BLaER1 (cell line): Measurements from ENCODE around the gene SDCCAG8.

ENCODE experiments used
- H3K27ac ChIP-seq: shearing (Covaris generic); formaldehyde crosslinking; 2 replicates; pipeline ENCODE4 v1.8.1; 2022
- H3K27me3 ChIP-seq: shearing (Covaris generic); formaldehyde crosslinking; 2 replicates; pipeline ENCODE4 v1.8.1; 2022
- H3K36me3 ChIP-seq: shearing (Covaris generic); formaldehyde crosslinking; 2 replicates; pipeline ENCODE4 v1.8.1; 2022
- H3K4me1 ChIP-seq: shearing (Covaris generic); formaldehyde crosslinking; 2 replicates; pipeline ENCODE4 v1.8.1; 2022
- H3K4me2 ChIP-seq: shearing (Covaris generic); formaldehyde crosslinking; 2 replicates; pipeline ENCODE4 v1.8.1; 2022
- H3K4me3 ChIP-seq: shearing (Covaris generic); formaldehyde crosslinking; 2 replicates; pipeline ENCODE4 v1.8.1; 2022
- H3K9ac ChIP-seq: shearing (Covaris generic); formaldehyde crosslinking; 2 replicates; pipeline ENCODE4 v1.8.1; 2022
- H3K9me3 ChIP-seq: shearing (Covaris generic); formaldehyde crosslinking; 2 replicates; pipeline ENCODE4 v1.8.1; 2022
- H4K20me1 ChIP-seq: shearing (Covaris generic); formaldehyde crosslinking; 2 replicates; pipeline ENCODE4 v1.8.1; 2022
- Cebpa-rat ChIP-seq: shearing (Covaris generic); IDR thresholded peaks from 2 replicates; pipeline ENCODE4 v1.8.1; 2022

The SDCCAG8 gene

GRCh38 chr1:243364866-243365265 lies 109.0 kb downstream of the SDCCAG8 start:
- no peaks in the 10 kb centered on the region for H3K4me1 ChIP-seq
- no peak overlapping the region for H3K27ac ChIP-seq
- TF ChIP-seq Cebpa-rat: no peak
- no peak overlapping the region for H3K4me2 ChIP-seq
- 0 out of 2 replicates have a peak, but pooled peaks cover 3% of the 10 kb centered on the region for H3K36me3 ChIP-seq
- H3K9me3 ChIP-seq: no peaks in the 10 kb centered on the region
- H3K27me3 ChIP-seq: no peaks in the 10 kb centered on the region
- no peak overlapping the region for H3K9ac ChIP-seq
- no peaks in the 10 kb centered on the region for H4K20me1 ChIP-seq
- H3K4me3 ChIP-seq: no peak overlapping the region

DNA sequence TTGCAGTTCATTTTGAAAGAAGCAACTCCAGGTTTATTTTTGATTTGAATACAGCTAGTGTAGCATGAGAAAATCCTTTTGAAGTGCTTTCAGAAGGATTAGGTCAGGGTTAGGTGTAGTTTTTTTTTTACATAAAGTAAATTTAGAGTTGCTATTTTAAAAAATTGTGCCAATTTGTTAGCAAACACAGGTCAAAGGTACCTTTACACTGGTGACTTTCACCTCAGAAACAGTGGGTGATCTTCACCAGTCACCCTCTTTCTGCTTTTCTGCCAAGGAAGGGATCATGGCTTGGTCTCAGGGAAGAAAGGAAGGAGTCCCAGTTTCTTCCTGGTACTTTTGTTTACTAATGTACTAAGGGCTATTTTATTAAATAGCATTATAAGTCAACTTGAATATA lies 111.5 kb downstream of the SDCCAG8 start:
- H3K27ac ChIP-seq: no peak overlapping the region

DNA sequence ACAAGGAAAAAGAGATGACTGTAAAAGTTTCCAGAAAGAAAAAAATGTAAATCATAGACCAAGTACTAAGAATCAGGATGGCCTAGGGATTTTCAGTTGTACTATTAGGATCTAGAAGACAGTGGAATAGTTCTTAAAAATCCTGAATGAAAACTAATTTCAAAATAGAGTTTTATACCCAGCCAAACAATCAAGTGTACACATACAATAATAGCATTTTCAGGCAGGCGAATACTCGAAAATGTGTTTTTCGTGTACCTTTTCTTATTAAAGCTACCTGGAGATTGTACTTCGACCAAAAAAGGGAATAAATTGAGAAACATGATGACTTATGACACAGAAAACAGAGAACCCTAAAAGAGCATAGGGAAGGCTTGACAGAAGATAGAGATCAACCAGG lies 118.6 kb downstream of the SDCCAG8 start:
- no peaks in the 10 kb centered on the region for H3K4me1 ChIP-seq
- no peak for TF ChIP-seq Cebpa-rat
- H4K20me1 ChIP-seq: no peaks in the 10 kb centered on the region
- H3K27me3 ChIP-seq: no peaks in the 10 kb centered on the region
- no peak overlapping the region for H3K4me3 ChIP-seq
- peaks cover 10% of the 10 kb centered on the region for H3K36me3 ChIP-seq
- no peak overlapping the region for H3K9ac ChIP-seq
- no peak overlapping the region for H3K27ac ChIP-seq
- no peak overlapping the region for H3K4me2 ChIP-seq
- peaks cover 18% of the 10 kb centered on the region for H3K9me3 ChIP-seq

More for the DNA sequence above, 111.5 kb downstream of the SDCCAG8 start:
- H3K4me3 ChIP-seq: no peak overlapping the region
- H3K27me3 ChIP-seq: no peaks in the 10 kb centered on the region
- no peak overlapping the region for H3K4me2 ChIP-seq
- no peaks in the 10 kb centered on the region for H3K4me1 ChIP-seq
- H4K20me1 ChIP-seq: no peaks in the 10 kb centered on the region
- H3K9ac ChIP-seq: no peak overlapping the region
- no peak for TF ChIP-seq Cebpa-rat
- no peaks in the 10 kb centered on the region for H3K36me3 ChIP-seq
- no peaks in the 10 kb centered on the region for H3K9me3 ChIP-seq

- Histone ChIP-seq H3K27me3 (no peaks in the 10 kb centered on the region), H3K36me3 (peaks cover 10% of the 10 kb centered on the region), H3K27ac (no peak overlapping the region), H3K9me3 (peaks cover 18% of the 10 kb centered on the region), H4K20me1 (no peaks in the 10 kb centered on the region), H3K4me3 (no peak overlapping the region), H3K9ac (no peak overlapping the region), H3K4me2 (no peak overlapping the region), H3K4me1 (no peaks in the 10 kb centered on the region)
- TF ChIP-seq Cebpa-rat: no peak
Observed at GRCh38 chr1:243375596-243375995, 119.8 kb downstream of the SDCCAG8 start.

DNA sequence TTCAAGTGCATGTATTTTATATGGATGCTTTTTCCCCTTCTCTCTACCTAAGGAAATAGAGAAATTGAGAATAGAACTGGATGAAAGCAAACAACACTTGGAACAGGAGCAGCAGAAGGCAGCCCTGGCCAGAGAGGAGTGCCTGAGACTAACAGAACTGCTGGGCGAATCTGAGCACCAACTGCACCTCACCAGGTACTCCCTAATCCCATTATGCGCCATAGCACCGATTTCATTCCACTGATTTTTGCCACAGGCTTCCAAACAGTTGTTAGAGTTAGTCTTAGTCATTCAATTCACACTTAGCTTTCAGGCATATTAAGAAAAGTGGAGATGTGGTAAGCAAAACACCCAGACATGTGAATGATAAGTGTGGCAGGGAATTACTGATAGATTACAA lies 122.8 kb downstream of the SDCCAG8 start:
- Histone ChIP-seq H3K9me3 (peaks cover 10% of the 10 kb centered on the region), H3K4me3 (no peak overlapping the region), H3K27me3 (no peaks in the 10 kb centered on the region), H3K4me2 (no peak overlapping the region), H3K9ac (no peak overlapping the region), H3K27ac (no peak overlapping the region), H3K36me3 (peaks cover 5% of the 10 kb centered on the region), H4K20me1 (no peaks in the 10 kb centered on the region), H3K4me1 (no peaks in the 10 kb centered on the region)
- no peak for TF ChIP-seq Cebpa-rat

GRCh38 chr1:243379208-243379607 lies 123.4 kb downstream of the SDCCAG8 start:
- H3K4me3 ChIP-seq: no peak overlapping the region
- no peak overlapping the region for H3K27ac ChIP-seq
- H3K4me1 ChIP-seq: no peaks in the 10 kb centered on the region
- H4K20me1 ChIP-seq: no peaks in the 10 kb centered on the region
- TF ChIP-seq Cebpa-rat: no peak
- peaks cover 4% of the 10 kb centered on the region for H3K36me3 ChIP-seq
- H3K4me2 ChIP-seq: no peak overlapping the region
- H3K27me3 ChIP-seq: no peaks in the 10 kb centered on the region
- H3K9me3 ChIP-seq: peaks cover 5% of the 10 kb centered on the region
- H3K9ac ChIP-seq: no peak overlapping the region

- Histone ChIP-seq H3K36me3 (peaks cover 4% of the 10 kb centered on the region; the same call in 1 of the 2 replicates), H3K27ac (no peak overlapping the region), H4K20me1 (no peaks in the 10 kb centered on the region), H3K4me2 (no peak overlapping the region), H3K9ac (no peak overlapping the region), H3K27me3 (no peaks in the 10 kb centered on the region), H3K4me1 (no peaks in the 10 kb centered on the region), H3K9me3 (no peaks in the 10 kb centered on the region; the same call in 1 of the 2 replicates), H3K4me3 (no peak overlapping the region)
- no peak for TF ChIP-seq Cebpa-rat
Observed at GRCh38 chr1:243379706-243380105, 123.9 kb downstream of the SDCCAG8 start.

- Histone ChIP-seq H3K36me3 (no peaks in the 10 kb centered on the region), H3K9me3 (no peaks in the 10 kb centered on the region), H3K4me3 (no peak overlapping the region), H3K9ac (no peak overlapping the region), H3K4me1 (peaks cover 7% of the 10 kb centered on the region), H3K4me2 (no peak overlapping the region), H4K20me1 (no peaks in the 10 kb centered on the region), H3K27ac (no peak overlapping the region), H3K27me3 (no peaks in the 10 kb centered on the region)
- no peak for TF ChIP-seq Cebpa-rat
Observed at GRCh38 chr1:243388276-243388675, 132.4 kb downstream of the SDCCAG8 start.

DNA sequence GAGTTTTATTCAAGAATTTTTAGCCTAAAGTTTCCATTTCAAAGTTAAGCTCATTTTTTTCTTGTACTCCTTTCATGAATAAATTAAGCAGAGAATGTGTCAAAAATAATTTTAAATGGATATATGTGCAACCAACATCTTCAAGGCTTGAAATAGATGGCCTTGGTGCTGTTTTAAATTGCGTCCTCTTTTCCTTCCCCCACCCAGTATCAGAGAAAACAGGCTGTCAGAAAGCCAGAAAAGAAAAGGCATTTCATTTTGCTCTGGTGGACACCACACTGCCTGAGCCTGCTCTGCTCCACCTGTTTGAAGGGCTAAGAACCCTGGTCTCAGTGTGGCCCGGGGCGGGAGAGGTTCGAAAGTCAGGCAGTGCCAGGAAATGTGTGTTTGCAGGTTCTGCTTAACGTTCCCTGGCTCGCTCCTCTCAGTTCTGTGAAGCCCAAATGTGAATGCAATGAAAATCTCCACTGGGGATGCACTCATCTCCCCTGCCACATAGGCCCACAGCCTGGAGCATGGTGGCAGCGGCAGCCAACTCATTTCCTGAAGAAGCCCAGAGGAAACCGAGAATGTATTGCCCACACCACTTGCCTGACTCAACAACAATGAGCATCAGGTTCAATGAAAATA lies 134.4 kb downstream of the SDCCAG8 start:
- Histone ChIP-seq H3K4me3 (no peak overlapping the region), H3K36me3 (no peaks in the 10 kb centered on the region), H3K27me3 (no peaks in the 10 kb centered on the region), H4K20me1 (no peaks in the 10 kb centered on the region), H3K27ac (no peak overlapping the region), H3K4me1 (peaks cover 7% of the 10 kb centered on the region), H3K4me2 (peak overlapping the region; percentile 25; the same call in 1 of the 2 replicates), H3K9me3 (no peaks in the 10 kb centered on the region), H3K9ac (no peak overlapping the region)
- no peak for TF ChIP-seq Cebpa-rat

- Histone ChIP-seq H3K4me2 (no peak overlapping the region), H3K36me3 (no peaks in the 10 kb centered on the region), H3K4me3 (no peak overlapping the region), H3K9ac (no peak overlapping the region), H3K9me3 (no peaks in the 10 kb centered on the region), H3K27me3 (no peaks in the 10 kb centered on the region), H3K27ac (no peak overlapping the region), H3K4me1 (peaks cover 7% of the 10 kb centered on the region), H4K20me1 (no peaks in the 10 kb centered on the region)
- no peak for TF ChIP-seq Cebpa-rat
Observed at GRCh38 chr1:243391355-243391754, 135.5 kb downstream of the SDCCAG8 start.

GRCh38 chr1:243393096-243393495 lies 137.3 kb downstream of the SDCCAG8 start:
- H3K9ac ChIP-seq: no peak overlapping the region
- H3K27me3 ChIP-seq: no peaks in the 10 kb centered on the region
- H4K20me1 ChIP-seq: no peaks in the 10 kb centered on the region
- H3K4me3 ChIP-seq: no peak overlapping the region
- H3K9me3 ChIP-seq: no peaks in the 10 kb centered on the region
- H3K36me3 ChIP-seq: no peaks in the 10 kb centered on the region
- peaks cover 7% of the 10 kb centered on the region for H3K4me1 ChIP-seq
- no peak overlapping the region for H3K27ac ChIP-seq
- no peak for TF ChIP-seq Cebpa-rat
- no peak overlapping the region for H3K4me2 ChIP-seq
